Measurements from ENCODE around the gene MEA1. TPM values are rescaled to one million over a fixed set of nuclear protein-coding genes. Genes with fewer than 3 reads are reported as not detected.

Gene MEA1
- total and polyA plus RNA-seq, 12 donors, result 54.6 to 142 (median 76.3) TPM

GRCh38 chr6:42989923-42990322 lies 23.8 kb downstream of the MEA1 start:
- Histone ChIP-seq H3K4me3 (no peak overlapping the region), H3K9me3 (replicated peaks in 1 of 3) (no peaks in the 10 kb centered on the region), H3K27me3 (no peaks in the 10 kb centered on the region), H3K4me1 (replicated peaks in 1 of 2) (peaks cover 11 to 20% of the 10 kb centered on the region in 2 donors), H3K36me3 (replicated peaks in 1 of 2) (peaks cover 0 to 12% of the 10 kb centered on the region in 2 donors), H3K27ac (no peak overlapping the region)
- no peak for DNase-seq
- intact Hi-C loops (cut with DNase I), result loop anchor here in 1 of 2 donors (10.0 kb wide), 1 partner anchor 85 kb away; no protein-coding TSS in a partner anchor
- TF ChIP-seq CTCF (IDR thresholded peaks at IDR 0.05) (no peak), POLR2A (IDR thresholded peaks at IDR 0.05) (no peak)
- 80 to 97% (median 90%) methylated on average over 5 of the region's 5 CpGs for WGBS, 4 donors

GRCh38 chr6:42988486-42989020 lies 25.2 kb downstream of the MEA1 start:
- DNase-seq, result no peak
- Histone ChIP-seq H3K36me3 (replicated peaks in 1 of 2) (peaks cover 0 to 12% of the 10 kb centered on the region in 2 donors), H3K4me1 (replicated peaks in 1 of 2) (peaks cover 16 to 23% of the 10 kb centered on the region in 2 donors), H3K4me3 (no peak overlapping the region), H3K27ac (no peak overlapping the region), H3K27me3 (no peaks in the 10 kb centered on the region), H3K9me3 (replicated peaks in 1 of 3) (no peaks in the 10 kb centered on the region)
- 33 to 54% (median 39%) methylated on average over 1 of the region's 1 CpG for WGBS, 4 donors
- TF ChIP-seq POLR2A (IDR thresholded peaks at IDR 0.05) (no peak), CTCF (IDR thresholded peaks at IDR 0.05) (no peak)
- intact Hi-C loops (cut with DNase I), result no loop called here

GRCh38 chr6:42987533-42988451 lies 26.0 kb downstream of the MEA1 start:
- no peak for DNase-seq
- 79 to 83% (median 81%) methylated on average over 5 of the region's 5 CpGs for WGBS, 4 donors
- Histone ChIP-seq H3K4me1 (replicated peaks in 1 of 2) (peaks cover 17 to 26% of the 10 kb centered on the region in 2 donors), H3K27ac (peak overlapping the region in 1 of 5 donors; percentile 1), H3K9me3 (replicated peaks in 1 of 3) (no peaks in the 10 kb centered on the region), H3K36me3 (replicated peaks in 1 of 2) (peaks cover 0 to 12% of the 10 kb centered on the region in 2 donors), H3K27me3 (no peaks in the 10 kb centered on the region), H3K4me3 (no peak overlapping the region)
- intact Hi-C loops (cut with DNase I), result no loop called here
- TF ChIP-seq POLR2A (IDR thresholded peaks at IDR 0.05), result no peak
- no peak for TF ChIP-seq CTCF (IDR thresholded peaks at IDR 0.05)

- intact Hi-C loops (cut with DNase I), result no loop called here
- no peaks in the 10 kb centered on the region for H3K9me3 ChIP-seq (replicated peaks in 1 of 3)
- H3K4me1 ChIP-seq (replicated peaks in 1 of 2), result peaks cover 19 to 27% of the 10 kb centered on the region in 2 donors
- DNase-seq, result peak in 2 of 7 donors; percentile 11 to 24
- H3K36me3 ChIP-seq (replicated peaks in 1 of 2), result peaks cover 0 to 7% of the 10 kb centered on the region in 2 donors
- no peaks in the 10 kb centered on the region for H3K27me3 ChIP-seq
- 9 to 12% (median 9%) methylated on average over 11 to 13 of the region's 13 CpGs for WGBS, 4 donors
- TF ChIP-seq CTCF (IDR thresholded peaks at IDR 0.05), result no peak
- no peak for TF ChIP-seq POLR2A (IDR thresholded peaks at IDR 0.05)
- peak overlapping the region; percentile 35 to 92 (median 58) for H3K4me3 ChIP-seq
- peak overlapping the region in 4 of 5 donors; percentile 63 to 88 (median 82) for H3K27ac ChIP-seq
Measured at GRCh38 chr6:42984924-42985475, 28.7 kb downstream of the MEA1 start.

All from adrenal gland (tissue), 12 donors.